ENCODE results near the gene SELENOO.

DNA sequence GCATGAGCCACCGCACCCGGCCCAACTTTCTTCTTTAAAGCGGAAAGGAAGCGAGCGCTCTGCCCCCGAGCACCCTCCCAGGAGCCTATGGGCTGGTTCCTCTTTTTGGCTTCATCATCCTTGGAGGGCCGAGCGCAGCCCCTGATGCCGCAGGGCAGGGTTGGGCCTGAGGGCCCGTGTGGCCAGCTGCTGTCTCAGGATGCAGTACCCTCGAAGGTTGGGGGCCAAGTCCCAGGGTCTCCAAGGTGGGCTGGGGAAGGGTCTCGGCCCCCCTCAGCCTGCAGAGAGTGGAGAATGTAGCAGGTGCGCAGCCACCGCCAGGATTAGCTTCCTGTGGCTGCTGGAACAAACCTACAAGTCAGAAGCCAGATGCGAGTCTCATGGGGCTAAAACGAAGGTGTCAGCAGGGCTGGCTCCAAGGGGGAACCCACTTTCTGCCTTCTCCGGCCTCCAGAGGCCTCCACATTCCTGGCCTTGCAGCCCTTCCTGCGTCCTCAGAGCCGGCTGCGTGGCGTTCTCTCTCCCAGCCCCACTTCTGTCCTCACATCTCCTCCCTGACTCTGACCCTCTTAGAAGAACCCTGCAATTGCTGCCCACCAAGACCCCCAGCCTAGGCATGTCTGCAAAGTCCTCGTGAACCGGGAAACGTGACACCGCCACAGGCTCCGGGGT lies 27.4 kb upstream of the SELENOO start:
- TF ChIP-seq, protein P1, sequence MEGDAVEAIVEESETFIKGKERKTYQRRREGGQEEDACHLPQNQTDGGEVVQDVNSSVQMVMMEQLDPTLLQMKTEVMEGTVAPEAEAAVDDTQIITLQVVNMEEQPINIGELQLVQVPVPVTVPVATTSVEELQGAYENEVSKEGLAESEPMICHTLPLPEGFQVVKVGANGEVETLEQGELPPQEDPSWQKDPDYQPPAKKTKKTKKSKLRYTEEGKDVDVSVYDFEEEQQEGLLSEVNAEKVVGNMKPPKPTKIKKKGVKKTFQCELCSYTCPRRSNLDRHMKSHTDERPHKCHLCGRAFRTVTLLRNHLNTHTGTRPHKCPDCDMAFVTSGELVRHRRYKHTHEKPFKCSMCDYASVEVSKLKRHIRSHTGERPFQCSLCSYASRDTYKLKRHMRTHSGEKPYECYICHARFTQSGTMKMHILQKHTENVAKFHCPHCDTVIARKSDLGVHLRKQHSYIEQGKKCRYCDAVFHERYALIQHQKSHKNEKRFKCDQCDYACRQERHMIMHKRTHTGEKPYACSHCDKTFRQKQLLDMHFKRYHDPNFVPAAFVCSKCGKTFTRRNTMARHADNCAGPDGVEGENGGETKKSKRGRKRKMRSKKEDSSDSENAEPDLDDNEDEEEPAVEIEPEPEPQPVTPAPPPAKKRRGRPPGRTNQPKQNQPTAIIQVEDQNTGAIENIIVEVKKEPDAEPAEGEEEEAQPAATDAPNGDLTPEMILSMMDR (IDR thresholded peaks at IDR 0.05) = no peak
- TF ChIP-seq POLR2A (IDR thresholded peaks at IDR 0.05) = no peak

All from right lobe of liver (tissue), 4 donors.